ENCODE data around the gene STARD3NL.

DNA sequence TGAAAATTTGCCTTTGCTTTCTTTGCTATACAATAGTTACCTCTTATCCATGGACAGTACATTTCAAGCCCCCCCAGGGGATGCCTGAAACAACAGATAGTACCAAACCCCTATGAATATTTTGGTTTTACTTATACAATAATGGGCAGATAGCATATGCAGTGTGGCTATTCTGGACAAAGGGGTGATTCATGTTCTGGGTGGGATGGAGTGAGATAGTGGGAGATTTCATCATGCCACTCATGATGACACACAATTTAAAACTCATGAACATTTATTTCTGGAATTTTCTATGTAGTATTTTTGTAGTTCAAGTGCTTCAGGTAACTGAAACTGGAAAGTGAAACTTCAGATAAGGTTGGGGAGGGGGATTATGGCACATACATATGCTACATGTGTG lies 12.0 kb downstream of the STARD3NL start:
- TF ChIP-seq GATA3 (IDR thresholded peaks at IDR 0.05; ENCODE audit: low read depth, low read length) (no peak), GATA2 (IDR thresholded peaks at IDR 0.05; ENCODE audit: low read depth, low read length) (no peak)
